Kidney epithelial cell (primary cell): ENCODE data around the gene NAAA. TPM values are rescaled to one million over a fixed set of nuclear protein-coding genes. Genes with fewer than 3 reads are reported as not detected.

ENCODE experiments used
- DNase-seq: peaks from one replicate; pipeline ENCODE4 v3.0.0-alpha.2; 2010; ENCODE audit warnings: low read depth
- H3K27me3 ChIP-seq: 2 replicates; pipeline ENCODE4 v1.6.0; 2011; ENCODE audit warnings: low read length; ENCODE audit not compliant: control insufficient read depth, insufficient read depth
- H3K36me3 ChIP-seq: 2 replicates; pipeline ENCODE4 v1.5.1; 2011; ENCODE audit warnings: low read length; ENCODE audit not compliant: control insufficient read depth, insufficient read depth
- H3K4me3 ChIP-seq: 2 replicates; pipeline ENCODE4 v1.5.1; 2011; ENCODE audit warnings: low read depth, mild to moderate bottlenecking, control low read depth, low read length
- CTCF ChIP-seq: IDR thresholded peaks from 2 replicates; pipeline ENCODE4 v1.5.1; 2011; ENCODE audit warnings: mild to moderate bottlenecking, moderate library complexity, low read length, control low read depth, inconsistent platforms; ENCODE audit not compliant: insufficient read depth, poor library complexity, severe bottlenecking
- total RNA-seq: library from RNA; depleted of rRNA; stranded (reverse); fragments of >200 nt; gene quantifications from 2 replicates; pipeline ENCODE4 v1.2.3, GENCODE V29; 2015

Gene NAAA
- total RNA-seq, 1 donor from 2014 or later, result 13.2 TPM

GRCh38 chr4:75924309-75924827 lies 16.4 kb downstream of the NAAA start:
- no peak for DNase-seq
- TF ChIP-seq CTCF, result no peak
- H3K27me3 ChIP-seq, result no peaks in the 10 kb centered on the region
- H3K36me3 ChIP-seq, result no peaks in the 10 kb centered on the region
- H3K4me3 ChIP-seq, result no peak overlapping the region

- DNase-seq, result no peak
- Histone ChIP-seq H3K27me3 (no peaks in the 10 kb centered on the region), H3K36me3 (no peaks in the 10 kb centered on the region), H3K4me3 (no peak overlapping the region)
- no peak for TF ChIP-seq CTCF
Measured at GRCh38 chr4:75922588-75922987, 18.2 kb downstream of the NAAA start.

GRCh38 chr4:75921910-75922309 lies 18.9 kb downstream of the NAAA start:
- DNase-seq, result no peak
- no peak overlapping the region for H3K4me3 ChIP-seq
- no peak for TF ChIP-seq CTCF
- H3K36me3 ChIP-seq, result no peaks in the 10 kb centered on the region
- no peaks in the 10 kb centered on the region for H3K27me3 ChIP-seq

- H3K4me3 ChIP-seq, result no peak overlapping the region
- no peak for TF ChIP-seq CTCF
- H3K27me3 ChIP-seq, result no peaks in the 10 kb centered on the region
- H3K36me3 ChIP-seq, result no peaks in the 10 kb centered on the region
- no peak for DNase-seq
Measured at GRCh38 chr4:75920327-75920726, 20.5 kb downstream of the NAAA start.

- no peak for TF ChIP-seq CTCF
- Histone ChIP-seq H3K4me3 (no peak overlapping the region), H3K36me3 (no peaks in the 10 kb centered on the region), H3K27me3 (no peaks in the 10 kb centered on the region)
- DNase-seq, result no peak
Measured at GRCh38 chr4:75919920-75920319, 20.9 kb downstream of the NAAA start.

- DNase-seq, result peak; percentile 61
- H3K27me3 ChIP-seq, result no peaks in the 10 kb centered on the region
- no peaks in the 10 kb centered on the region for H3K36me3 ChIP-seq
- no peak overlapping the region for H3K4me3 ChIP-seq
- TF ChIP-seq CTCF, result peak; percentile 96
Measured at GRCh38 chr4:75916091-75916661, 24.6 kb downstream of the NAAA start.
